ENCODE results near the gene OTOP3.

DNA sequence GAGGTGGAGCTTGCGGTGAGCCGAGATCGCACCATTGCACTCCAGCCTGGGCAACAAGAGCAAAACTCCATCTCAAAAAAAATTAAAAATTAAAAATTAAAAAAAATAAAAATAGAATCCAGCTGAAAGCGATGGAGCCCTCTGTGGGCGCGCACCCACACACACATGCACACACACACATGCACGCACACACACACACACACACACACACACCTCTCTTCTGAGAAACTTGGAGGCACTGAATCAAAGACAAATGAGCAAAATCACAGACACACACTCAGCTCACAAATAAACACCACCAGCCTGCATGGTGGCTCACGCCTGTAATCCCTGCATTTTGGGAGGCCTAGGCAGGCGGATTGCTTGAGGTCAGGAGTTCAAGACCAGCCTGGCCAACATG is 32.7 kb upstream of the OTOP3 start:
- TF ChIP-seq, protein P1, sequence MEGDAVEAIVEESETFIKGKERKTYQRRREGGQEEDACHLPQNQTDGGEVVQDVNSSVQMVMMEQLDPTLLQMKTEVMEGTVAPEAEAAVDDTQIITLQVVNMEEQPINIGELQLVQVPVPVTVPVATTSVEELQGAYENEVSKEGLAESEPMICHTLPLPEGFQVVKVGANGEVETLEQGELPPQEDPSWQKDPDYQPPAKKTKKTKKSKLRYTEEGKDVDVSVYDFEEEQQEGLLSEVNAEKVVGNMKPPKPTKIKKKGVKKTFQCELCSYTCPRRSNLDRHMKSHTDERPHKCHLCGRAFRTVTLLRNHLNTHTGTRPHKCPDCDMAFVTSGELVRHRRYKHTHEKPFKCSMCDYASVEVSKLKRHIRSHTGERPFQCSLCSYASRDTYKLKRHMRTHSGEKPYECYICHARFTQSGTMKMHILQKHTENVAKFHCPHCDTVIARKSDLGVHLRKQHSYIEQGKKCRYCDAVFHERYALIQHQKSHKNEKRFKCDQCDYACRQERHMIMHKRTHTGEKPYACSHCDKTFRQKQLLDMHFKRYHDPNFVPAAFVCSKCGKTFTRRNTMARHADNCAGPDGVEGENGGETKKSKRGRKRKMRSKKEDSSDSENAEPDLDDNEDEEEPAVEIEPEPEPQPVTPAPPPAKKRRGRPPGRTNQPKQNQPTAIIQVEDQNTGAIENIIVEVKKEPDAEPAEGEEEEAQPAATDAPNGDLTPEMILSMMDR (optimal IDR thresholded peaks at IDR 0.05 in 1 of 3, IDR thresholded peaks at IDR 0.05 in 1 of 3, conservative IDR thresholded peaks at IDR 0.05 in 1 of 3; ENCODE audit: extremely low read depth in 1 of 3, insufficient read depth in 2 of 3, low read length in 3 of 3): no peak
- TF ChIP-seq EZH2 (IDR thresholded peaks at IDR 0.05; ENCODE audit: low read length): no peak
